Breast epithelium (tissue), 3 donors: ENCODE data around the gene TBC1D2B.

ENCODE experiments used
- CTCF ChIP-seq, 3 donors: fragments of 450-650 bp; IDR thresholded peaks; one replicate each; pipeline ENCODE4 v1.5.1; 2016 to 2017; ENCODE audit warnings: antibody characterized with exemption in 3 of 3, mild to moderate bottlenecking in 3 of 3, moderate library complexity in 3 of 3
- POLR2A ChIP-seq: fragments of 450-650 bp; IDR thresholded peaks from one replicate; pipeline ENCODE4 v1.6.1; 2016; ENCODE audit warnings: antibody characterized with exemption, mild to moderate bottlenecking, moderate library complexity
- POLR2AphosphoS5 ChIP-seq, 3 donors: sonication (generic); formaldehyde crosslinking; IDR thresholded peaks; one replicate each; pipeline ENCODE4 v1.6.1; 2017; ENCODE audit warnings: antibody characterized with exemption in 3 of 3

DNA sequence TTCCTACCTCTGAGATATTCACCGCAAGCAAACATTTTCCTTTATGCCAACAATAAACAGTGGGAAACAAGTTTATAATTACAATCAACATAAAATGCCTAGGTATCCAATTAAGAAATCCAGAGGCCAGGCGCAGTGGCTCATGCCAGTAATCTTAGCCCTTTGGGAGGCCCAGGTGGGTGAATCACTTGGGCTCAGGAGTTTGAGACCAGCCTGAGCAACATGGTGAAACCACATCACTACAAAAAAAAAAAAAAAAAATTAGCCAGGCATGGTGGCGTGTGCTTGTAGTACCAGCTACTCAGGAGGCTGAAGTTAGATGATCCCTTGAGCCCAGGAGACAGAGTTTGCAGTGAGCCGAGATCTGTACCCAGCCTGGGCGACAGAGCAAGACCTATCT is 17.3 kb downstream of the TBC1D2B start:
- TF ChIP-seq CTCF (IDR thresholded peaks at IDR 0.05), result no peak
- TF ChIP-seq POLR2AphosphoS5 (IDR thresholded peaks at IDR 0.05), result no peak
- TF ChIP-seq POLR2A, result no peak
